CD4-positive, alpha-beta T cell treated with Interleukin-15 for 4 hours (primary cell): Measurements from ENCODE around the gene SPATA31A5.
"Not testable (repeated sequence)": the region's sequence is repeated elsewhere in the genome, so short reads cannot be mapped to it uniquely, and the experiment has no call there.

Experiments
- DNase-seq: peaks from one replicate; pipeline ENCODE4 v3.0.0-alpha.2; 2020; ENCODE audit warnings: low spot score

The SPATA31A5 gene

DNA sequence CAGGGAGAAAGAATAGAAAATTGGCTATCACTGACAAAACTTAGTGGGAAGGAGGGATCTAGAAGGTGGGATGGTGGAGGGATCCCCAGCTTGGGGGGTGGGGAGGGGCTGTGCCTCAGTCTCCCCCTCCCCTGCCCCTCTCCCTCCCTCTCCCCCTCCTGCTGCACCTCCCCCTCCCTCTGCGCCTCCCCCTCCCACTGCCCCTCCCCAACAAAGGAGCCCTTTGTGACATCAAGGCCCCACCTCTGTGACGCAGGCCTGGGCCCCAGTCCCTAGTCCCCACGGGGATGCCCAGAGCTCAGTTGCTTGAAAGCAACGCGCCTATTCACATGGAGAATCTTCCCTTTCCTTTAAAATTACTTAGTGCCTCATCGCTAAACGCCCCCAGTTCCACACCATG, at the start of gene SPATA31A5:
Gene SPATA31A5 (plus strand): TSS at position 301 of the 400 bp plus-strand sequence. CDS start 29 bp downstream, at position 330.
- not testable (repeated sequence) for DNase-seq

DNA sequence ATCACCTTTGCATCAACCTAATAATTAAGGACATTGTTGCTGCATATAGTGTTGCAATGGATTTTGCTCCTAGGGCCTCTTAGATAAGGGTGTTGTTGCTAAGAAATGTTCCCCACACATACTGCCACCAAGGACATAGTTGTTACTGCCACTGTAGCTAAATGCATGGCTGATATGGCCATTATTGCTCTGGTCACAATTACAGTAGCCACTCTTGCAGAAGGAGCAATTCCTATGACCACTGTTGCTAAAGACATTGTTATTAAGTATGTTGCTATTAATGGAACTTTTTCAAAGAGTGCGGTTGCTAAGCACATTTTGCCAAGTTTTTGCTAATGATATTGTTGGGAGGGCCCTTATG, 48.8 kb downstream of the SPATA31A5 start:
- not testable (repeated sequence) for DNase-seq

DNA sequence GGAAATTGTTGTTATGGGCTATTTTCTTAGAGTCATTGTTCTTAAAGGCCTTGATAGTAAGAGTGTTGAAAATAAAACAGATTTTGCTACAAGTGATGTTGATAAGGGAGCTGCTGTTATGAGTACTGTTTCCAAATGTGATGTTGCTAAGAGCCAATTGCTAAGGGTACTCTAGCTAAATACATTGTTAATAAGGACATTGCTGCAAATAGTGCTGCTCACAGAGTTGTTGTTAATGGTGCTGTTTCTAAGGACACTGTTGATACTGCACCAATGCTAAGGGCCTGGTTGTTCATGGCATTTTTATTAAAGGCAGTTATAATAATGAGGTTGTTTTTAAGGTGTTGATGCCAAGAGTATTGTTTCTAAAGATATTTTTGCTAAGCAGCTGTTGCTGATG, 52.2 kb downstream of the SPATA31A5 start:
- DNase-seq: not testable (repeated sequence)
